ENCODE data around the gene SOX1. TPM values are rescaled to one million over a fixed set of nuclear protein-coding genes. Genes with fewer than 3 reads are reported as not detected.

SOX1 gene
- total and polyA plus RNA-seq, 2 of the 13 experiments (the other 11 are each of a cell fraction or from before 2014, with no cell fraction given) = not detected

DNA sequence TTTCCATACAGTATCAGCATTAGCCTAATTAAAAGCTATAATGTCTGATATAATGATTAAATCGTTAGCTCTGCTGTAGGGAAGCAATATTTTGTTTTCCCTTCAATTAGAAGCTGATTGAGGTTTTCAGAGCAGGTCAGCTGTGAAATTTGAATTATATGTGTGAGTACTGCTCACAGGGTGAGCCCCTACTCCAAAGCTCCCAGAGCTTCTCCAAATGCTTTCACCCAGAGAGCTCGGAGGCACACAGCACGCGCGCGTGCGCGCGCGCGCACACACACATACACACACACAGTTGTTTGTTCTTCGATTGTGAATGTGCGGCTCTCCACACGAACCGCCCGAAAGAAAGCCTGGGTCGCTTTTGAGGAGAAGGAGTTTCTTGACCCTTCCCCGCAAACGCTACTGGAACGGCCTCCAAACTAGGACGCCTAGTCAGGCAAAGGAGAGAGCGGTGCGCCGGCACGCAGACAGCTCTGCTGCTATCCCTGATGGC, 4.8 kb upstream of the SOX1 start:
- Histone ChIP-seq H3K4me3 (replicated peaks in 1 of 3; ENCODE audit: insufficient read depth in 1 of 3, low read depth in 2 of 3, low read length in 3 of 3) (no peak overlapping the region), H4K20me1 (ENCODE audit: insufficient read depth, low read length) (no peaks in the 10 kb centered on the region), H3K79me2 (ENCODE audit: insufficient read depth, low read length) (no peaks in the 10 kb centered on the region), H3K4me2 (ENCODE audit: low read depth, low read length) (no peak overlapping the region), H3K4me1 (ENCODE audit: insufficient read depth, low read length) (no peaks in the 10 kb centered on the region), H3K9me3 (ENCODE audit: low read length) (no peaks in the 10 kb centered on the region), H3K9ac (ENCODE audit: insufficient read depth, low read depth, low read length) (no peak overlapping the region), H3K36me3 (replicated peaks in 1 of 2; ENCODE audit: control insufficient read depth in 1 of 2, insufficient read depth in 2 of 2, low read length in 2 of 2) (no peaks in the 10 kb centered on the region), H3K27ac (ENCODE audit: extremely low read length, insufficient read depth, low read length) (no peak overlapping the region), H3K27me3 (ENCODE audit: control insufficient read depth in 1 of 2, insufficient read depth in 2 of 2, low read length in 2 of 2) (peaks cover 6 to 59% of the 10 kb centered on the region in 2 experiments; a peak in 4 of 5 replicates), H2AFZ (ENCODE audit: low read length) (no peak overlapping the region)
- ATAC-seq = no peak
- no peak for FAIRE-seq
- WGBS (ENCODE audit: low lambda C conversion rate) = 65% methylated on average over 25 of the region's 25 CpGs
- in situ Hi-C loops (cut with HindIII; ENCODE audit: extremely low pct_ligation_motif_present, low pct_unique_long_range_greater_than_20kb) (no loop called here), intact Hi-C loops (cut with micrococcal nuclease; ENCODE audit: unreplicated experiment) (no loop called here)
- no peak for DNase-seq (ENCODE audit: low spot score)
- no TSS peak for BruUV-seq (replicated peaks)
- CTCF ChIA-PET (ENCODE audit: low intra/inter-chr PET ratio, low total read pairs) = no interaction called here
- POLR2A ChIA-PET = no interaction called here
- no peak for TF ChIP-seq ZNF225 (CRISPR knock-in tag; IDR thresholded peaks at IDR 0.05)
- TF ChIP-seq, protein P1, sequence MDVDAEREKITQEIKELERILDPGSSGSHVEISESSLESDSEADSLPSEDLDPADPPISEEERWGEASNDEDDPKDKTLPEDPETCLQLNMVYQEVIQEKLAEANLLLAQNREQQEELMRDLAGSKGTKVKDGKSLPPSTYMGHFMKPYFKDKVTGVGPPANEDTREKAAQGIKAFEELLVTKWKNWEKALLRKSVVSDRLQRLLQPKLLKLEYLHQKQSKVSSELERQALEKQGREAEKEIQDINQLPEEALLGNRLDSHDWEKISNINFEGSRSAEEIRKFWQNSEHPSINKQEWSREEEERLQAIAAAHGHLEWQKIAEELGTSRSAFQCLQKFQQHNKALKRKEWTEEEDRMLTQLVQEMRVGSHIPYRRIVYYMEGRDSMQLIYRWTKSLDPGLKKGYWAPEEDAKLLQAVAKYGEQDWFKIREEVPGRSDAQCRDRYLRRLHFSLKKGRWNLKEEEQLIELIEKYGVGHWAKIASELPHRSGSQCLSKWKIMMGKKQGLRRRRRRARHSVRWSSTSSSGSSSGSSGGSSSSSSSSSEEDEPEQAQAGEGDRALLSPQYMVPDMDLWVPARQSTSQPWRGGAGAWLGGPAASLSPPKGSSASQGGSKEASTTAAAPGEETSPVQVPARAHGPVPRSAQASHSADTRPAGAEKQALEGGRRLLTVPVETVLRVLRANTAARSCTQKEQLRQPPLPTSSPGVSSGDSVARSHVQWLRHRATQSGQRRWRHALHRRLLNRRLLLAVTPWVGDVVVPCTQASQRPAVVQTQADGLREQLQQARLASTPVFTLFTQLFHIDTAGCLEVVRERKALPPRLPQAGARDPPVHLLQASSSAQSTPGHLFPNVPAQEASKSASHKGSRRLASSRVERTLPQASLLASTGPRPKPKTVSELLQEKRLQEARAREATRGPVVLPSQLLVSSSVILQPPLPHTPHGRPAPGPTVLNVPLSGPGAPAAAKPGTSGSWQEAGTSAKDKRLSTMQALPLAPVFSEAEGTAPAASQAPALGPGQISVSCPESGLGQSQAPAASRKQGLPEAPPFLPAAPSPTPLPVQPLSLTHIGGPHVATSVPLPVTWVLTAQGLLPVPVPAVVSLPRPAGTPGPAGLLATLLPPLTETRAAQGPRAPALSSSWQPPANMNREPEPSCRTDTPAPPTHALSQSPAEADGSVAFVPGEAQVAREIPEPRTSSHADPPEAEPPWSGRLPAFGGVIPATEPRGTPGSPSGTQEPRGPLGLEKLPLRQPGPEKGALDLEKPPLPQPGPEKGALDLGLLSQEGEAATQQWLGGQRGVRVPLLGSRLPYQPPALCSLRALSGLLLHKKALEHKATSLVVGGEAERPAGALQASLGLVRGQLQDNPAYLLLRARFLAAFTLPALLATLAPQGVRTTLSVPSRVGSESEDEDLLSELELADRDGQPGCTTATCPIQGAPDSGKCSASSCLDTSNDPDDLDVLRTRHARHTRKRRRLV (CRISPR knock-in tag; IDR thresholded peaks at IDR 0.05) = no peak
- no peak for TF ChIP-seq CBFB (CRISPR knock-in tag; IDR thresholded peaks at IDR 0.05)
- no peak for TF ChIP-seq ZNF547 (CRISPR knock-in tag; IDR thresholded peaks at IDR 0.05)
- TF ChIP-seq ZNF607 (CRISPR knock-in tag; IDR thresholded peaks at IDR 0.05; ENCODE audit: borderline replicate concordance) = no peak
- no peak for TF ChIP-seq ZKSCAN5 (CRISPR knock-in tag; IDR thresholded peaks at IDR 0.05)
- no peak for TF ChIP-seq ZNF660 (CRISPR knock-in tag; IDR thresholded peaks at IDR 0.05; ENCODE audit: borderline replicate concordance, low read depth)
- no peak for TF ChIP-seq SMARCE1 (IDR thresholded peaks at IDR 0.05; ENCODE audit: borderline replicate concordance)
- no peak for TF ChIP-seq ZNF670 (CRISPR knock-in tag; IDR thresholded peaks at IDR 0.05; ENCODE audit: borderline replicate concordance)
- no peak for TF ChIP-seq MBNL3 (CRISPR knock-in tag; conservative IDR thresholded peaks at IDR 0.05)
- TF ChIP-seq, protein P2, sequence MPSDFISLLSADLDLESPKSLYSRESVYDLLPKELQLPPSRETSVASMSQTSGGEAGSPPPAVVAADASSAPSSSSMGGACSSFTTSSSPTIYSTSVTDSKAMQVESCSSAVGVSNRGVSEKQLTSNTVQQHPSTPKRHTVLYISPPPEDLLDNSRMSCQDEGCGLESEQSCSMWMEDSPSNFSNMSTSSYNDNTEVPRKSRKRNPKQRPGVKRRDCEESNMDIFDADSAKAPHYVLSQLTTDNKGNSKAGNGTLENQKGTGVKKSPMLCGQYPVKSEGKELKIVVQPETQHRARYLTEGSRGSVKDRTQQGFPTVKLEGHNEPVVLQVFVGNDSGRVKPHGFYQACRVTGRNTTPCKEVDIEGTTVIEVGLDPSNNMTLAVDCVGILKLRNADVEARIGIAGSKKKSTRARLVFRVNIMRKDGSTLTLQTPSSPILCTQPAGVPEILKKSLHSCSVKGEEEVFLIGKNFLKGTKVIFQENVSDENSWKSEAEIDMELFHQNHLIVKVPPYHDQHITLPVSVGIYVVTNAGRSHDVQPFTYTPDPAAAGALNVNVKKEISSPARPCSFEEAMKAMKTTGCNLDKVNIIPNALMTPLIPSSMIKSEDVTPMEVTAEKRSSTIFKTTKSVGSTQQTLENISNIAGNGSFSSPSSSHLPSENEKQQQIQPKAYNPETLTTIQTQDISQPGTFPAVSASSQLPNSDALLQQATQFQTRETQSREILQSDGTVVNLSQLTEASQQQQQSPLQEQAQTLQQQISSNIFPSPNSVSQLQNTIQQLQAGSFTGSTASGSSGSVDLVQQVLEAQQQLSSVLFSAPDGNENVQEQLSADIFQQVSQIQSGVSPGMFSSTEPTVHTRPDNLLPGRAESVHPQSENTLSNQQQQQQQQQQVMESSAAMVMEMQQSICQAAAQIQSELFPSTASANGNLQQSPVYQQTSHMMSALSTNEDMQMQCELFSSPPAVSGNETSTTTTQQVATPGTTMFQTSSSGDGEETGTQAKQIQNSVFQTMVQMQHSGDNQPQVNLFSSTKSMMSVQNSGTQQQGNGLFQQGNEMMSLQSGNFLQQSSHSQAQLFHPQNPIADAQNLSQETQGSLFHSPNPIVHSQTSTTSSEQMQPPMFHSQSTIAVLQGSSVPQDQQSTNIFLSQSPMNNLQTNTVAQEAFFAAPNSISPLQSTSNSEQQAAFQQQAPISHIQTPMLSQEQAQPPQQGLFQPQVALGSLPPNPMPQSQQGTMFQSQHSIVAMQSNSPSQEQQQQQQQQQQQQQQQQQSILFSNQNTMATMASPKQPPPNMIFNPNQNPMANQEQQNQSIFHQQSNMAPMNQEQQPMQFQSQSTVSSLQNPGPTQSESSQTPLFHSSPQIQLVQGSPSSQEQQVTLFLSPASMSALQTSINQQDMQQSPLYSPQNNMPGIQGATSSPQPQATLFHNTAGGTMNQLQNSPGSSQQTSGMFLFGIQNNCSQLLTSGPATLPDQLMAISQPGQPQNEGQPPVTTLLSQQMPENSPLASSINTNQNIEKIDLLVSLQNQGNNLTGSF (CRISPR knock-in tag; IDR thresholded peaks at IDR 0.05) = no peak
- no peak for TF ChIP-seq KDM2A (CRISPR knock-in tag; IDR thresholded peaks at IDR 0.05; ENCODE audit: borderline replicate concordance, low read depth)
- TF ChIP-seq ZNF549 (CRISPR knock-in tag; IDR thresholded peaks at IDR 0.05) = no peak
- TF ChIP-seq, protein P3, sequence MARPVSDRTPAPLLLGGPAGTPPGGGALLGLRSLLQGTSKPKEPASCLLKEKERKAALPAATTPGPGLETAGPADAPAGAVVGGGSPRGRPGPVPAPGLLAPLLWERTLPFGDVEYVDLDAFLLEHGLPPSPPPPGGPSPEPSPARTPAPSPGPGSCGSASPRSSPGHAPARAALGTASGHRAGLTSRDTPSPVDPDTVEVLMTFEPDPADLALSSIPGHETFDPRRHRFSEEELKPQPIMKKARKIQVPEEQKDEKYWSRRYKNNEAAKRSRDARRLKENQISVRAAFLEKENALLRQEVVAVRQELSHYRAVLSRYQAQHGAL (CRISPR knock-in tag; IDR thresholded peaks at IDR 0.05; ENCODE audit: not compliant biosample characterization) = no peak
- TF ChIP-seq, protein P4, sequence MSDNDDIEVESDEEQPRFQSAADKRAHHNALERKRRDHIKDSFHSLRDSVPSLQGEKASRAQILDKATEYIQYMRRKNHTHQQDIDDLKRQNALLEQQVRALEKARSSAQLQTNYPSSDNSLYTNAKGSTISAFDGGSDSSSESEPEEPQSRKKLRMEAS (IDR thresholded peaks at IDR 0.05) = no peak
